GM12864 (cell line): ENCODE data around the gene SYT8.

ENCODE experiments used
- DNase-seq: peaks from one replicate; pipeline ENCODE4 v3.0.0-alpha.2; 2011; ENCODE audit warnings: low read depth
- H3K4me3 ChIP-seq: 2 replicates; pipeline ENCODE4 v1.5.1; 2011; ENCODE audit warnings: mild to moderate bottlenecking, low read depth, low read length, control low read depth
- CTCF ChIP-seq: IDR thresholded peaks from 2 replicates; pipeline ENCODE4 v1.5.1; 2011; ENCODE audit warnings: low read depth, mild to moderate bottlenecking, moderate library complexity, low read length, control low read depth, inconsistent platforms; ENCODE audit errors: missing control alignments

Gene SYT8

GRCh38 chr11:1819074-1819473 is 15.7 kb upstream of the SYT8 start:
- no peak overlapping the region for H3K4me3 ChIP-seq
- DNase-seq: no peak
- no peak for TF ChIP-seq CTCF

DNA sequence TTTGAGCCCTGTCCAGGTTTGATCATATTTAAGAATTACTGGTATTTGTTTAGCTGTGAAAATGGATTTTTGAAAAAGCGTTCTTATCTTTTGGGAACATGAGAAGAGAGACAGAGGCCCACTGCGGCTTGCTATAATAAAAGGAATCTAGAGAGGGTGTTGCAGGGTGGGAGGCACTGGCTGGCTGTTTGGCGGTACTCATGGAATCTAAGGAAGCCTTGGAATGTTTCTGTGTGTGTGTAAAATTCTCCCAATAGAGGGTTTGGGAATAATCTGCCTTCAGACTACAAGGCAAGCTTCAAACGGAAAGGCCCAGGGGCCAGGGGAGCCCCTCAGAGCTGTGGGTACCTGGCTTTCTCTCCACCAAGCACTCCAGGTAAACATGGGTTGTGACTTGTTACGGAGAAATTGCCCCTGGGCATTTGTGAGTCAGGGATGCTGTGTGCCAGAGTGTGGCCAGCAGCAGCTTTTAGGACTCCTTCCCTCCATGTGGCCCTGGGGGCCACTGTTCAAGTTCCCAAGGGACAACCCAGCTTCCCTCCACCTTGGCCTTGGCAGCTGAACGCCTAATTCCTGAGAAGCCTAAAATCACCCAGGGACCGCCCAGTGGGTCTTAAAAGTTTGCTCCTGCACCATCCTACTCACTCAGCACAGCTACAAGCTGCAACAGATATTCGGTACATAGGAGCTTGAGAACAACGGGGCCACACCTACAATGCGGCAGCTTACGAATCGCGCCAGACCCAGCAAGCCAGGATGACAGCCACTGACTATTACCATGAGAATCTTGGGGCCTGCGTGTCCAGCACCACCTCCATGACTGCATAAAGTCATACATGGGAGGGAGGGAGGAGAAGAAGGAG is 14.1 kb upstream of the SYT8 start:
- TF ChIP-seq CTCF: no peak
- H3K4me3 ChIP-seq: no peak overlapping the region
- no peak for DNase-seq

GRCh38 chr11:1821562-1821961 is 13.2 kb upstream of the SYT8 start:
- DNase-seq: no peak
- no peak for TF ChIP-seq CTCF
- H3K4me3 ChIP-seq: no peak overlapping the region

DNA sequence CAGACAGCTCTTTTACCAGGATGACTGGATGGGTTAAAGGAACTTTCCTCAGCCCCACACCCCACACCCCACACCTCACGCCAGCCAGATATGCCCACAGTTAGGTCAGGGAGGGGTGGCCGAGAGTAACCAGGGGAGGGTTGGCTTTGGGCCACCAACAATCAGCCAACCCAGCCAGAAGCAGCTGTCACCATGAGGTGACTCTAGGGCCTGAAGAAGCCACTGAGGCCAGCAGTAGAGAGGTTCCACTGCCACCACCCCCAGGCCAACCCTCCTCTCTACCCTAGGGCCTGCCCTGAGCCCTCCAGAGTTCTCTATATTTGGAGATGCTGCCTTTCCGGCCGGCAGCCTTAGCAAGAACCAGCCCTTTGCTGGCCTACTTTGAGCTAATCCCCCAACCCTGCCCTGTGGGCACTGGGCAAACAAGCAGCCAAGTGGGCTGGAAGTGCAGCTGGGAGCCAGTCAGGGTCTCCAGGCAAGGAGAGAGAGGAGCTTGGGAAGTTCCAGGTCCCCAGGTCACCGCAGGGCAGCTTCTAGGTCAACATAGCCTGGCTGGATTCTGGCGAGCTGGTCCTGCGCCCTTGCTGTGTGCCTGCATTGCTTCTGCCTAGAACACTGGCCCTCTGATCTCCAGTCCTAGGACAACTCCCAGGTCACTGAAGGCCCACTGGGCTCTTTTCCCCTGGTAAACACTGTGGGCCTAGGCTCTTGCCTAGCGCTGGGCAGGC is 12.0 kb upstream of the SYT8 start:
- no peak overlapping the region for H3K4me3 ChIP-seq
- no peak for DNase-seq
- TF ChIP-seq CTCF: no peak

DNA sequence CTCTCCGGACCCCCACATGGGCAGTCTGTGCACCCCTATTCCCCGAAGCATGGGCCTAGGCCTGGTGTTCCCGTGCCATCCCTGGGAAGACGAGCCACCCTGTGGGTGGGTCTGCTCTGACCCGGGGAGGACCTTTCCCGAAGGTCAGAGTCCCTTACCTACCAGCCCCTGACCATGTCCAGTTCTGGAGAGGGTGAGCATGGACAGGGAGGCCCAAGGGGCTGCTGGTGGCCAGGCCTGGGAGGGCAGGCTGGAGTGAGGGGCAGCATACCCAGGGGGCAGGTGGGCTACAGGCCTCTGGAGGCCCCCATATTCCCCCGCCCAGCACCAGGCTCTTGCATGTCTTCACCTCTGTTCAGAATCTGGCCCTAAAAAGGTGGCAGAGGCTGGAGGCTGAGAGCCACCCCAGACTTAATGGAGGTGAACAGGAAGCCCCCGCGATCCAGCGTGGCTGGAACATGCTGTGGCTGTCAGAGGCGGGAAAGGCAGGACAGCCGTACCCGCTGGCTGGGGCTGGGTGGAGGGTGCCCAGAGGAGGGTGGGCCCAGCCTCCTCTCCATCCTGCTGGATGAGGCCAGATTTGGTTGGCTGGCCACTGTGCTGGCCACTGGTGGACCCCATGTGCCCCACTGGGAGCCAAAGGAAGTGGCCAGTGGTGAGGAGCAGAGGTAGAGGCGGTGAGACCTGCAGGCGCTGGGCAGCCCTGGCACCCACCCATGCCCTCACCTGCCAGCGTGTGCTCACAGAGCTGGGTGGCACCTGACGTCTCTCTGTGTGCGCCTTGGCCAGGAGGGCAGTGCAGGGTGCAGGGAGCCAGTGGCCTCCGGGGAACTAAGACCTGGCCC is 11.2 kb upstream of the SYT8 start:
- no peak for TF ChIP-seq CTCF
- no peak for DNase-seq
- no peak overlapping the region for H3K4me3 ChIP-seq

DNA sequence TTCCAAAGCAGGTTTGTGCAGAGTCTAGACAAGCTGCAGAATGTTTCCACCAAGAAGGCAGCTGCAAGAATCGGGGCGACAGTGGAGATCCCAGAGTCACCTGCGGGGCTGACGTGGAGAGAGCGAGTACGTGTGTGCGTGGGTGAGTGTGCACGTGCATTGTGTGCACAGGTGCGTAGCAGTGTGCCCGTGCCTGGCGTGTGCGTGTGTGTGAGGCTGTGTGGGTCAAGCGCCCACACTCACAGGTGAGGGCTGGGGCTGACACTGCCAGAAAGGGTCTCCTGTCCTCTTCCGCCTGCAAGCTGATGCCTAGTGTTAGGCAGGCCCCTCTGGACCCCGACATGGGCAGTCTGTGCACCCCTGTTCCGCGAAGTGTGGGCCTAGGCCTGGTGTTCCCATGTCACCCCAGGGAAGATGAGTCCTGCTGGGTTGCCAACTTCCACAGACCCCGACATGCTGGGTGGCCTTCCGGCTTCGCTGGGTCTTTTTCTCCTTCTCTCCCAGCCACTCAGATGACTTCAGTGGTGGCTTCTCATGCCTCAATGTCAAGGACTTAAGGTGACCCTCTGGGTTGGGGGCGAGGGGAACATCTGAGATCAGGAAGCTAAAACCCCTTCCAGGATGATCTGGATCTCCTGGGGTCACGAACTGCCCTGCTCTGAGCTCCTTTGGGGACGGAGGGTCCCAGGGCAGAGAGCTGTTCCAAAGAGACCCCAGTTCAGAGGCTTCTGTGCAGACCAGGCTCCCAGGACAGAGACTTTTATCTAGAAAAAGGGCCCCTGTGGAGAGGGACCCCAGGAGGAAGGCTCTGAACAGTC is 10.4 kb upstream of the SYT8 start:
- no peak for TF ChIP-seq CTCF
- DNase-seq: no peak
- H3K4me3 ChIP-seq: no peak overlapping the region
